Measurements from ENCODE around the gene IL11. TPM values are rescaled to one million over a fixed set of nuclear protein-coding genes. Genes with fewer than 3 reads are reported as not detected.
A peak's percentile ranks its signal among the peaks of the same experiment; 100 is the strongest.

IL11 gene
- total and polyA plus RNA-seq, 2 of the 13 experiments (the other 11 are each of a cell fraction or from before 2014, with no cell fraction given): 2.5 to 2.9 TPM

DNA sequence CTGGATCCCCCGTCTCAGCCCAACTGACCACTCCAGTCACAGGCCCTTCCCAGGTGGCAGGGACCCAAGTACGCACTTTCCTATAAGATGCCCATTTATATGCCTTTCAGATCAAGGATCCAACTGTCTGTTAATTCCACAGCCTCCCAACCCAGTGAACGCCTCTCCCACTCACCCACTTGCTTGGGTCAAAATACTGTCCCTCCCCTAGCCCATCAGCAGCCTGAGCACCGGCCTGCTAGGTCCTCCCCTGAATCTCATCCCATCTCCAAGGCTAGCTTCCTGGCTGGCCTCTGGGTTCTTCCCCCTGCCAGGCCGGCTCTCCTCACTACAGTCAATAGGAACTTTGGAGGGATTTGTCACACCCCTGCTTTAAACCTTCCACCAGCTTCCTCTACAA lies 35.4 kb upstream of the IL11 start:
- intact Hi-C loops (cut with micrococcal nuclease; ENCODE audit: unreplicated experiment): no loop called here
- BruUV-seq (replicated peaks): no TSS peak

GRCh38 chr19:55402509-55402908 lies 32.2 kb upstream of the IL11 start:
- DNase-seq (ENCODE audit: low spot score) (no peak), FAIRE-seq (no peak), ATAC-seq (no peak)
- Histone ChIP-seq H3K4me1 (ENCODE audit: insufficient read depth, low read length) (peaks cover 16% of the 10 kb centered on the region), H3K79me2 (ENCODE audit: insufficient read depth, low read length) (peaks cover 16% of the 10 kb centered on the region), H3K4me2 (ENCODE audit: low read depth, low read length) (no peak overlapping the region), H3K27ac (ENCODE audit: extremely low read length, insufficient read depth, low read length) (no peak overlapping the region), H3K27me3 (ENCODE audit: control insufficient read depth in 1 of 2, insufficient read depth in 2 of 2, low read length in 2 of 2) (no peaks in the 10 kb centered on the region), H3K9ac (ENCODE audit: insufficient read depth, low read depth, low read length) (no peak overlapping the region), H4K20me1 (ENCODE audit: insufficient read depth, low read length) (no peaks in the 10 kb centered on the region), H3K36me3 (replicated peaks in 1 of 2; ENCODE audit: control insufficient read depth in 1 of 2, insufficient read depth in 2 of 2, low read length in 2 of 2) (peaks cover 9 to 26% of the 10 kb centered on the region in 2 experiments; a peak in 4 of 5 replicates), H3K4me3 (replicated peaks in 1 of 3; ENCODE audit: insufficient read depth in 1 of 3, low read depth in 2 of 3, low read length in 3 of 3) (no peak overlapping the region), H3K9me3 (ENCODE audit: low read length) (no peaks in the 10 kb centered on the region), H2AFZ (ENCODE audit: low read length) (no peak overlapping the region)
- POLR2A ChIA-PET: no interaction called here
- in situ Hi-C loops (cut with HindIII; ENCODE audit: extremely low pct_ligation_motif_present, low pct_unique_long_range_greater_than_20kb): no loop called here
- TF ChIP-seq ZFY (CRISPR knock-in tag; IDR thresholded peaks at IDR 0.05): no peak
- TF ChIP-seq RBFOX2 (IDR thresholded peaks at IDR 0.05; ENCODE audit: low read depth, low read length): 0 out of 2 replicates have a peak, but pooled peaks have one; percentile 24
- BruUV-seq (replicated peaks): no TSS peak
- intact Hi-C loops (cut with micrococcal nuclease; ENCODE audit: unreplicated experiment): no loop called here
- CTCF ChIA-PET (ENCODE audit: low intra/inter-chr PET ratio, low total read pairs): no interaction called here
- 89% methylated on average over 1 of the region's 2 CpGs for WGBS (ENCODE audit: low lambda C conversion rate)

More for the DNA sequence above, 35.4 kb upstream of the IL11 start:
- ChIA-PET POLR2A (interaction anchor here (1.5 to 2.9 kb wide), 3 partner anchors 15 to 67 kb away, joined by 6 to 62 read pairs (median 11); partner anchors contain the start of genes KMT5C and RPL28), CTCF (ENCODE audit: low intra/inter-chr PET ratio, low total read pairs) (no interaction called here)
- TF ChIP-seq MIER3 (CRISPR knock-in tag; IDR thresholded peaks at IDR 0.05; ENCODE audit: borderline replicate concordance) (no peak), ZNF816 (CRISPR knock-in tag; IDR thresholded peaks at IDR 0.05; ENCODE audit: borderline replicate concordance) (no peak), ZMYM3 (CRISPR knock-in tag; IDR thresholded peaks at IDR 0.05) (no peak), PAWR (CRISPR knock-in tag; IDR thresholded peaks at IDR 0.05; ENCODE audit: borderline replicate concordance) (no peak), HMGA1 (CRISPR knock-in tag; conservative IDR thresholded peaks at IDR 0.05) (no peak), FOXM1 (CRISPR knock-in tag; IDR thresholded peaks at IDR 0.05) (no peak), POGZ (CRISPR knock-in tag; IDR thresholded peaks at IDR 0.05) (no peak), TCF12 (IDR thresholded peaks at IDR 0.05) (no peak), TCF12 (CRISPR knock-in tag; IDR thresholded peaks at IDR 0.05) (no peak), FOXA1 (IDR thresholded peaks at IDR 0.05) (no peak), FOXA1 (CRISPR knock-in tag; IDR thresholded peaks at IDR 0.05) (no peak), XRCC5 (optimal IDR thresholded peaks at IDR 0.05; ENCODE audit: low read length) (no peak), ZBTB8A (CRISPR knock-in tag; IDR thresholded peaks at IDR 0.05; ENCODE audit: borderline replicate concordance, low read depth) (no peak)
- TF ChIP-seq, protein P1, sequence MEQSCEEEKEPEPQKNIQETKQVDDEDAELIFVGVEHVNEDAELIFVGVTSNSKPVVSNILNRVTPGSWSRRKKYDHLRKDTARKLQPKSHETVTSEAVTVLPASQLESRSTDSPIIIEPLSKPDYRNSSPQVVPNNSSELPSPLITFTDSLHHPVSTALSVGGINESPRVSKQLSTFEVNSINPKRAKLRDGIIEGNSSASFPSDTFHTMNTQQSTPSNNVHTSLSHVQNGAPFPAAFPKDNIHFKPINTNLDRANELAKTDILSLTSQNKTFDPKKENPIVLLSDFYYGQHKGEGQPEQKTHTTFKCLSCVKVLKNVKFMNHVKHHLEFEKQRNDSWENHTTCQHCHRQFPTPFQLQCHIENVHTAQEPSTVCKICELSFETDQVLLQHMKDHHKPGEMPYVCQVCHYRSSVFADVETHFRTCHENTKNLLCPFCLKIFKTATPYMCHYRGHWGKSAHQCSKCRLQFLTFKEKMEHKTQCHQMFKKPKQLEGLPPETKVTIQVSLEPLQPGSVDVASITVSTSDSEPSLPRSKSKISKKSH (CRISPR knock-in tag; IDR thresholded peaks at IDR 0.05; ENCODE audit: borderline replicate concordance): no peak
- DNase-seq (ENCODE audit: low spot score) (no peak), ATAC-seq (no peak), FAIRE-seq (no peak)
- WGBS (ENCODE audit: low lambda C conversion rate): 92% methylated on average over 5 of the region's 5 CpGs
- Histone ChIP-seq H3K27me3 (ENCODE audit: control insufficient read depth in 1 of 2, insufficient read depth in 2 of 2, low read length in 2 of 2) (peaks cover 0 to 3% of the 10 kb centered on the region in 2 experiments; a peak in 1 of 5 replicates), H4K20me1 (ENCODE audit: insufficient read depth, low read length) (no peaks in the 10 kb centered on the region), H3K27ac (ENCODE audit: extremely low read length, insufficient read depth, low read length) (no peak overlapping the region), H3K4me2 (ENCODE audit: low read depth, low read length) (peak overlapping the region; percentile 13; the same call in 1 of the 2 replicates), H3K9me3 (ENCODE audit: low read length) (no peaks in the 10 kb centered on the region), H2AFZ (ENCODE audit: low read length) (no peak overlapping the region), H3K79me2 (ENCODE audit: insufficient read depth, low read length) (peaks cover 16% of the 10 kb centered on the region), H3K36me3 (replicated peaks in 1 of 2; ENCODE audit: control insufficient read depth in 1 of 2, insufficient read depth in 2 of 2, low read length in 2 of 2) (peaks cover 9 to 26% of the 10 kb centered on the region in 2 experiments; a peak in 4 of 5 replicates), H3K4me1 (ENCODE audit: insufficient read depth, low read length) (peaks cover 26% of the 10 kb centered on the region), H3K9ac (ENCODE audit: insufficient read depth, low read depth, low read length) (no peak overlapping the region), H3K4me3 (replicated peaks in 1 of 3; ENCODE audit: insufficient read depth in 1 of 3, low read depth in 2 of 3, low read length in 3 of 3) (no peak overlapping the region; a peak in 1 of 6 replicates)
- in situ Hi-C loops (cut with HindIII; ENCODE audit: extremely low pct_ligation_motif_present, low pct_unique_long_range_greater_than_20kb): loop anchor here (5.0 kb wide), 1 partner anchor 258 kb away; the partner anchor contains the start of gene TNNT1
